GM21576 (cell line): ENCODE results near the gene FMNL2.

ENCODE experiments used
- ATAC-seq: cut with Tn5 transposase; IDR thresholded peaks from one replicate; pipeline ENCODE4 v1.9.1; 2021; ENCODE audit warnings: mild to moderate bottlenecking, moderate library complexity; ENCODE audit not compliant: unreplicated experiment

FMNL2 gene

GRCh38 chr2:152548111-152548875 lies 213.3 kb downstream of the FMNL2 start:
- no peak for ATAC-seq

GRCh38 chr2:152548996-152549395 lies 214.0 kb downstream of the FMNL2 start:
- no peak for ATAC-seq

- ATAC-seq: no peak
Observed at GRCh38 chr2:152549423-152549822, 214.4 kb downstream of the FMNL2 start.

GRCh38 chr2:152550386-152550785 lies 215.4 kb downstream of the FMNL2 start:
- ATAC-seq: no peak

GRCh38 chr2:152552888-152553287 lies 217.9 kb downstream of the FMNL2 start:
- no peak for ATAC-seq

GRCh38 chr2:152553518-152553917 lies 218.5 kb downstream of the FMNL2 start:
- no peak for ATAC-seq

GRCh38 chr2:152555048-152555447 lies 220.1 kb downstream of the FMNL2 start:
- ATAC-seq: no peak

GRCh38 chr2:152556506-152556905 lies 221.5 kb downstream of the FMNL2 start:
- no peak for ATAC-seq

GRCh38 chr2:152557273-152557888 lies 222.4 kb downstream of the FMNL2 start:
- ATAC-seq: no peak

GRCh38 chr2:152558158-152558984 lies 223.4 kb downstream of the FMNL2 start:
- ATAC-seq: peak; percentile 66

- ATAC-seq: peak; percentile 22
Observed at GRCh38 chr2:152559008-152559407, 224.0 kb downstream of the FMNL2 start.

- no peak for ATAC-seq
Observed at GRCh38 chr2:152560166-152560565, 225.2 kb downstream of the FMNL2 start.

- no peak for ATAC-seq
Observed at GRCh38 chr2:152560873-152561595, 226.1 kb downstream of the FMNL2 start.

GRCh38 chr2:152562198-152562884 lies 227.4 kb downstream of the FMNL2 start:
- no peak for ATAC-seq

GRCh38 chr2:152563764-152564163 lies 228.8 kb downstream of the FMNL2 start:
- ATAC-seq: no peak

GRCh38 chr2:152564754-152565551 lies 230.0 kb downstream of the FMNL2 start:
- peak; percentile 84 for ATAC-seq

- peak; percentile 82 for ATAC-seq
Observed at GRCh38 chr2:152565884-152566727, 231.1 kb downstream of the FMNL2 start.

GRCh38 chr2:152566728-152567069 lies 231.7 kb downstream of the FMNL2 start:
- peak; percentile 25 for ATAC-seq

GRCh38 chr2:152568531-152568930 lies 233.6 kb downstream of the FMNL2 start:
- ATAC-seq: no peak
